LNCaP clone FGC (cell line): ENCODE measurements around the gene PIGK.

Experiments
- DNase-seq: peaks from one replicate; pipeline ENCODE4 v3.0.0-alpha.2; 2011; ENCODE audit warnings: low read depth
- H3K4me3 ChIP-seq: 2 replicates; pipeline ENCODE4 v1.5.1; 2011; ENCODE audit warnings: mild to moderate bottlenecking, low read depth, low read length, control low read depth
- CTCF ChIP-seq: IDR thresholded peaks from 2 replicates; pipeline ENCODE4 v1.5.1; 2012; ENCODE audit warnings: mild to moderate bottlenecking; ENCODE audit not compliant: control insufficient read depth, insufficient read depth; ENCODE audit errors: extremely low read depth

The PIGK gene

GRCh38 chr1:77239311-77239710, 20.1 kb upstream of the PIGK start:
- no peak for TF ChIP-seq CTCF
- no peak for DNase-seq

GRCh38 chr1:77238462-77238861, 19.2 kb upstream of the PIGK start:
- no peak for TF ChIP-seq CTCF
- H3K4me3 ChIP-seq: no peak overlapping the region
- DNase-seq: no peak

More at GRCh38 chr1:77239311-77239710, 20.1 kb upstream of the PIGK start:
- no peak overlapping the region for H3K4me3 ChIP-seq

GRCh38 chr1:77234943-77235342, 15.7 kb upstream of the PIGK start:
- no peak for TF ChIP-seq CTCF
- no peak overlapping the region for H3K4me3 ChIP-seq
- no peak for DNase-seq

GRCh38 chr1:77234096-77234495, 14.9 kb upstream of the PIGK start:
- TF ChIP-seq CTCF: no peak
- no peak for DNase-seq
- no peak overlapping the region for H3K4me3 ChIP-seq

GRCh38 chr1:77232829-77233228, 13.6 kb upstream of the PIGK start:
- DNase-seq: no peak
- H3K4me3 ChIP-seq: no peak overlapping the region
- TF ChIP-seq CTCF: no peak

- no peak overlapping the region for H3K4me3 ChIP-seq
- no peak for DNase-seq
- no peak for TF ChIP-seq CTCF
These were observed 10.8 kb upstream of the PIGK start for GRCh38 chr1:77230051-77230450.

GRCh38 chr1:77228836-77229235, 9.6 kb upstream of the PIGK start:
- no peak for TF ChIP-seq CTCF
- H3K4me3 ChIP-seq: no peak overlapping the region
- DNase-seq: no peak
